MV-4-11 (cell line): ENCODE measurements around the gene CNOT6.
A peak's percentile ranks its signal among the peaks of the same experiment; 100 is the strongest.
"Not testable (repeated sequence)": the region's sequence is repeated elsewhere in the genome, so short reads cannot be mapped to it uniquely, and the experiment has no call there.

Experiments used
- DNase-seq: peaks from one replicate; lab custom pipeline; 2025; lab: John Stamatoyannopoulos, UW

The CNOT6 gene

DNA sequence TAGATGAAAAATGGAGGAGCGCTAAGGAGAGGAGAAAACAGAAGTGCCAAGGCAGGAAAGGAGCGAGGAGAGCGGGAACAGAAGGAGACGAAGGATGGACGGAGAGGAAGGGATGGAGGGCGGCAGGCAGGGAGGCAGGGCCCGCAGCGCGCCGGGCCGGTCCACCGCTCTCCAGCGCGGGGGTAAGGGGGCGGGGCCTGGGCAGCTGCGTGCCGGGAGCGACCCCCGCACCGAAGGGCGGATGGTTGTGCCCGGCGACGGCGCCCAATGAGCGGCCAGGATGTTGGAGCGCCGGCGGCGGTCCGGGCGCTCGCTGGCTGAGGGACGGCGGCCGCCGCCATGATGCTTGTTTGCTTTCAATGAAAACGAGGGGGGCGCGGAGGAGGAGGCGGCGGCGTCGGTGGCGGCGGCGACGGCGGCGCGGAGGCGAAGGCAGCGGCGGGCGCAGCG, at the start of gene CNOT6:
Gene CNOT6, plus strand, starts transcription at position 320 of the 450 bp plus-strand sequence. CDS start 34,898 bp downstream, outside the sequence.
- peak; percentile 85 for DNase-seq

DNA sequence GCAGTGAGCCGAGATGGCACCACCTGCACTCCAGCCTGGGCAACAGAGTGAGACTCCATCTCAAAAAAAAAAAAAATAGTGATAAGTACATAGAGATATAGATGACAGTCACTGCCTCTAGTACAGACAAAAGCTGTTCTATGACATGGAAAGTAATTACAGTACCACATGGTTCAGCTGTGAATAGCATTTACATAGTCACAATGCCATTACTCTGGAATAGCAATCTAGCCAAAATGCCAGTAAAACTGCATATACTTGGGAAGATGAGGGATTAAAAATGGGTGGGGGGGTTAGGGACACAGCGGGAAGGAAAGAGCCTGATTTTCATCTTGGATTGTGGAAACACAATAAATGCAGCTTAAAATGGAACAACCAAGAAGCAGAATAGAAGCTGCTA, 39.4 kb upstream of the CNOT6 start:
- no peak for DNase-seq

DNA sequence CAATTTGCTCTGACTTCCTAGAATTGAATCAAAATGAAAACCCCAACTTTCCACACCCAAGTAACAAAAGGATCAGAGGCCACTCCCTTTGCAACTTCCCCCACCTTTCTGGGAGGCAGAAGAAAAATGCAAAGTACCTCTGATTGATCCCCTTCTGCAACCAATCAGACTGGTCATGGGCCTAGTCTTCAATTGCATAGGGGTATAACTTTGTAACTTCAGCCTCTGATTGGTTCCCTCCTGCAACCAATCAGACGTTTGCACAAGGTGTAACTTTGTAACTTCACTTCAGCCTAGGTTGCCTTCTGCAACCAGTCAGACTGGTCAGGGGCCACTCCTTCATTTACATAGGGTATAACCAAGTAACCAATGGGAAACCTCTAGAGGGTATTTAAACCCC, 38.3 kb upstream of the CNOT6 start:
- no peak for DNase-seq

DNA sequence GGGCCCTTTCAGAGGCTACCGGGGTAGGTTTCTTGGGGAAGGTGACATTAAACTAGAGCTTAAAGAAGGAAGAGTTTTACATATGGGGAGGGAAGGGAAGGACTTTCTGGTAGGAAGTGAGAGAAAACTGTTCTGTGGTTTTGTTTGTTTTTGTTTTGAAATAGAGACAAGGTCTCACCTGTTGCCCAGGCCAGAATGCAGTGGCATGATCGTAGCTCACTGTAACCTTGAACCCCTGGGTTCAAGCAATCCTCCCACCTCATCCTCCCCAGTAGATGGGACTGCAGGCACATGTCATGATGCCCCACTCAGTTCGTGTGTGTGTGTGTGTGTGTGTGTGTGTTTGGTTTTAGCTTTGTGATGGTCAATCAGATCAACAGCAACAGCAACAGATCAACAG, 37.4 kb upstream of the CNOT6 start:
- no peak for DNase-seq

DNA sequence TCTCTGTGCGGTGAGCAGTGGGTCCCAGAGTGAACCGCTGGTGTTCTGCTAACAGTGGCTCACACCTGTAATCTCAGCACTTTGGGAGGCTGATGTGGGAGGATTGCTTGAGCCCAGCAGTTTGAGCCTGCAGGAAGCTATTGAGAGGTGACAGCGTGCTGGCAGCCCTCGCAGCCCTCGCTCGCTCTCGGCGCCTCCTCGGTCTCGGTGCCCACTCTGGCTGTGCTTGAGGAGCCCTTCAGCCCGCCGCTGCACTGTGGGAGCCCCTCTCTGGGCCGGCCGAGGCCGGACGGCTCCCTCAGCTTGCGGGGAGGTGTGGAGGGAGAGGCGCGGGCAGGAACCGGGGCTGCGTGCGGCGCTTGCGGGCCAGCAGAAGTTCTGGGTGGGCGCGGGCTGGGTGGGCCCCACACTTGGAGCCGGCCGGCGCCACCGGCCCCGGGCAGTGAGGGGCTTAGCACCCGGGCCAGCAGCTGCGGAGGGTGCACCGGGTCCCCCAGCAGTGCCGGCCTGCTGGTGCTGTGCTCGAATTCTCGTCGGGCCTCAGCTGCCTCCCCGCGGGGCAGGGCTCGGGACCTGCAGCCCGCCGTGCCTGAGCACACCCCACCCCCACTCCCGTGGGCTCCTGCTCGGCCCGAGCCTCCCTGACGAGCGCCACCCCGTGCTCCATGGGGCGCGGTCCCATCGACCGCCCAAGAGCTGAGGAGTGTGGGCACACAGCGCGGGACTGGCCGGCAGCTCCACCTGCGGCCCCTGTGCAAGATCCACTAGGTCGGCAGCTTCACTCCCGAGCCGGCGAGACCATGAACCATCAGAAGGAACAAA, 35.1 kb upstream of the CNOT6 start:
- DNase-seq, result not testable (repeated sequence)

DNA sequence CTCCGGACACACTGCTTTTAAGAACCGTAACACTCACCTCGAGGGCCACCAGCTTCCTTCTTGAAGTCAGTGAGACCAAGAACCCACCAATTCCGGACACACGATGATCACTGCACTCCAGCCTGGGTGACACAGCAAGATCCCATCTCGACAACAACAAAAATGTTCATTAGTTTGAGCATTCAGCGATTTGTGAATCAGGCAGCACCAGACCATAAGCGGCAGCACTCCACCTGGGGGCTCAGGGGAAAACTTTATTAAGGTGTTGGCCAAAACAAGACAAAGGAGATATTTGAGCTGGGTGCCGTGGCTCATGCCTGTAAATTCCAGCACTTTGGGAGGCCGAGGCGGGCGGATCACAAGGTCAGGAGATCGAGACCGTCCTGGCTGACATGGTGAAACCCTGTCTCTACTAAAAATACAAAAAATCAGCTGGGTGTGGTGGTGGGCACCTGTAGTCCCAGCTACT, 34.5 kb upstream of the CNOT6 start:
- not testable (repeated sequence) for DNase-seq

DNA sequence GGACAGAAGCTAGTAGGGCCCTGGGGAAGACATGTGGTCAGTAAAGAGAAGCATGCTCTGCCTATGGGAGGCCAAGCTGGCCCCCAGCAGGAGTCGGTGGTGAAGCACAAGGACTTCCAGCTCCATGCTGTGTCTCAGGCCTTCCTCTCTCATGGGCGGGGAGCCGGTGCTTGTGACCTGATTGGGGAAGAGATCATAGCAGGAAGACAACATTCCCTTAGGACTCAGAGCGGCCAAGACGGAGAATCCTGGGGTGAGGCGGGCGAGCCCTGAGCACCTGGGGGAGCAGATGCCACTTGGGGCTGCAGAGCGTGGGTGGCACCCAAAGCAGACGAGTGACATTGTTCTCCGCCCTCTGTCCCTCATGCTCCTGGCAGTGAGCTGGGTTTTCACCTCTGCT, 33.3 kb upstream of the CNOT6 start:
- no peak for DNase-seq

DNA sequence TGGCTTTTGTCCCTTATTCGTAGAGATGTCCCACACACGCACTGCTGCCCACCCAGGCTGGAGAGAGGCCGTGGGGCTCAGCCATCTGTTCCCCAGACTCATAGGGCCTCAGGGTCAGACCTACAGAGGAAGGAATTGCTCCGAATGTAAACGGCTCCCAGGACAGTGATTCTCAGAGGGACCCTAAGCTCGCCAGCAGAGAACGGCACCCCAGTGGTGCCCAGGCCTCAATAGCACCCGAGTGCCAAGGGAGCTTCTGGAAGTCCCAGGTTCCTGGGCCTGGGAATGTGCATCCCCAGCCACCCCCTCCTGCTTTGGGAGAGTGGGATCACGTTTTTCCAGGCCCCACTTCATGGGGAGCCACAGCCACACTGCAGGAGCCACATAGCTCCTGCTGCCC, 32.9 kb upstream of the CNOT6 start:
- DNase-seq, result no peak

DNA sequence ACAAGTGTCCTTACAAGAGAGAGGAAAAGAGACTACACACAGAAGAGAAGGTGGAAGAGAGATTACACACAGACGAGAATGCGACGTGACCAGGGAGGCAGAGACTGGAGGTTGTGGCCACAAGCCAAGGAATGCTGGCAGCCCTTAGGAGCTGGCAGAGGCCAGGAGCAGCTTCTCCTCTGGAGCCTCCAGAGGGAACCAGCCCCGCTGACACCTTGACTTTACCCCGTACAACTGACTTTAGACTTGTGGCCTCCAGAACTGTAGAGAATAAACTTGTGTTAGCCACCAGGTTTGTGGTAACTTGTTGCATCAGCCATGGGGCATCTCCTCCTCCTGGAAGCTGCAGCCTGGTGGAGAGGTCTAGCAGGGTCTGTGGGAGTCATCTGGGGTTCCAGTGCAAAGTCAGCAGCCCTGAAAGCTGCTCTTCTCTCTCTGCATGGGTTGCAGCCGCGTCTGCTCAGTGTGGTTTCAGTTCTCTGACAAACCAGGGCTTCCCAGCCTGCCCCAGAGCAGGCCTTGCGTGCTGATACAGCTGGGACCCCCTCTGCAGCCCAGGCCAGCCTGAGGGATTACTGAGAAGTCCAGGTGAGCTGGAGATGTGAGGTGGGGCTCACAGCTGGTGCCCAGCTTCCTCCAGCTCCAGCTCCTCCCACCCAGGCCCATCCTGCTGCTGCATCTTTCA, 30.8 kb upstream of the CNOT6 start:
- DNase-seq, result no peak

DNA sequence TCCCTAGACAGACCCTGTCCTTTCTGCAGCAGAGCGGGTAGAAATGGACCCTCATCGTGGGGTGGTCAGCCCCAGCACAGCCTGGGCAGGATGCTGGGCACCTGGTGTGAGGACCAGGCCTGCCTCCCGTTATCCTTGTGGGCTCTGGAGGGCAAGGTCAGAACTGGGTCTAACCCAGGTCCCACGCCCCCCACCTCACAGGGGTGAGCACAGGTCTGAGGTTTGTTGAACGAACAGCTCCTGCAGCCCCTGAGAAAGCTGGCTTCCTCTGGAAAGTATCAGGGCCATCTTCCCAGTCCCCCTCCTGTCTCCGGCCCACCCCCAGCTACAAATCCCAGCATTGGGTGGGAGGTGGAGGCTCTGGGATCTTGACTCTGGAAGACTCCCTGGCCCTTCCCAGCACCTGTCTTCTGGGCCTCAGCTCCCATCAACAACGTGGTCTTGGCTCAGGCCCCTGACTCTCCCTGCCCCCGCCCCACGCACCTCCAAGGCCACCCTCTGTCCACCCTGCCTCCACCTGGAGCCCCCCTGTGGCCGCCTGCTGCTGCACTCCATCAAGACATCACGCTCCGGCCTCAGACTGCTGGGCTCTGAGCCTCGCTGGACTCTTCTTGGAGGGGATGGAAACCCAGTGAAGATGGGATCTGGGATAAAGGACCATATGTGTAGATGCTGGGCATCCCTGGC, 30.1 kb upstream of the CNOT6 start:
- no peak for DNase-seq

DNA sequence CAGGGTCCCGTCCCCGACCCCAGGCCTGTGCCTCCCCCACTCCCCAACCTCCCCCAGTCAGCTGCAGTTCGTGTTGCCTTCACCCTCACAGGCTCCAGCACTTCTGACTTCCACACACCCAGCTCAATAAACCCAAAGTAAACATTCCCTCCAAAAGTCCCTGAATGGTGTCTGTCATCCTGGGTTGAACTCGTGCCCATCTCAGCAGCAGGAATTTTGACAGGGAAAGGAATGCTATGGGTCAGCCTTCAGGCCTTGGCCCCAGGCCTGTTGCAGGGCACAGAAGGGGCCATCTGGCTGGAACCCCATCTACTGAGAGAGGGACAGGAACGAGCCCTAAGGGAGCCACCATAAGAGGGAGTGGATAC, 29.6 kb upstream of the CNOT6 start:
- no peak for DNase-seq

DNA sequence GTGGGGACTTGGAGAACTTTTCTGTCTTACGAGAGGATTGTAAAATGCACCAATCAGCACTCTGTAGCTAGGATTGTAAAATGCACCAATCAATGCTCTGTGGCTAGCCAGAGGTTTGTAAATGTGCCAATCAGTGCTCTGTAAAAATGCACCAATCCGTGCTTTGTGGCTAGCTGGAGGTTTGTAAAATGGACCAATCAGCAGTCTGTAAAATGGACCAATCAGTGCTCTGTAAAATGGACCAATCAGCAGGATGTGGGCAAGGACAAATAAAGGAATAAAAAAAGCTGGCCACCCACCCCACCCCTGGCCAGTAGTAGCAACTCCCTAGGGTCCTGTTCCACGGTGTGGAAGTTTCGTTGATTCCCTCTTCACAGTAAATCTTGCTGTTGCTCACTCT, 29.1 kb upstream of the CNOT6 start:
- not testable (repeated sequence) for DNase-seq

DNA sequence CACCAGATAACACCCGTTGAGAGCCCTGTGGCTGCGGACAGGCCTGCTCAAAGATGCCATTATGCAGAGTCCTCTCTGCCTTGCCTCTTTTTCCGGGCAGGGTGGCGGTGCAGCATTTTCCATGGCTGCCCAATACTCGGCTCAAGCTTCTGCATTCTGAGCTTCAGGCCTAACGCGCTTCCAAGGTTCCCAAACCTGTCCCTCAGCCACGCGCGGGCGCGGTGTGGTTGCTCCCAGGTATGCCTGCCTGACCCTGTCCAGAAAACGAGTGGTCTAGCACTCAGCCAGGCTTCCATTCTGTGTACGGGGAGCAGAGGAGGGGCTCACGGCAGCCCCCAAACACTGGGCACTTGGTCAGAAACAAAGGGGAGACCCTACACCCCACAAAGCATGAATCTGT, 27.9 kb upstream of the CNOT6 start:
- no peak for DNase-seq

DNA sequence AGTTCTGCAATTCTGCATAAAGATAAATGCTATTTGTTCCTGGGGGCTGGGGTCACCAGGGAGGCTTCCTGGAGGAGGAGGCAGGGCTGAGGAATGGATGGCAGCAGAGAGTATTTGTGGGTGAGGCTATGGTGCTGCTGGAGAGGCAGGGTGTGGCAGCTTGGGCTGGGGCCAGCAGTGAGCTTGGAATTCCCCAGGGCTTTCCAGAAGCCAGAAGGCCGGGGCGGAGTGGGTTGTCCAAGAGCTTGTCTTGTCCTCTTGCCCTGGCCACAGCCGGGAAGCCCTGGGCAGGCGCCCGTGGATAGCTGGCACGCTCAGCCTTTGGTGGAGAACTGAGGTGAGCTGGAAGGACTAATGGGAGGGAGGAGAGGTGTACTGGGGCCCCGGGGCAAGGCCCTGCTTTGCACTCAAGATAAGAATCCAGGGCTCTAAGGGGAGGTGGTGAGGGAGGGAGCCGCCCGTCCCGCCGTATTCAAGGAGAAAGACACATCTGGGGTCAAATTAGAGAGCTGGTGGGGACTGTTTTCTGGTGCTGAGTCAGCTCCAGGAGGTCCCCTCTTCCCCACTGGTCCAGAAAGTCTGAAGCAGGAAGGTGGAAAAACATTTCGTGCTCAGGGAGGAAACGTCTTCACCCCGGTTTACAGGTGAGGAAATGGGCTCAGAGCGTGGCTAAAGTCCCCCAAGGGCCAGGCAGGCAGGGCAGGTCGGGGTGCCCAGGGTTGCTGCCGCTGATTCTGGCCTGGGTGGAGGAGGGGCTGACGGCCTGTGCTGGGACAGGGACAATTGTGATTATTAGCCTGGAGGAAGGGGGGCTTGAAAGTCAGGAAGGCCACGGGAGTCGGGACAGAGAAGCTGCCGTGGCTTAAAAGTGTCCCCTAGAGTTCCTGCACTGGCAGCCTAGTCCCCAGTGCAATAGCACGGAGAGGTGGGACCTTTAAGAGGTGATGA, 26.9 kb upstream of the CNOT6 start:
- DNase-seq, result no peak

DNA sequence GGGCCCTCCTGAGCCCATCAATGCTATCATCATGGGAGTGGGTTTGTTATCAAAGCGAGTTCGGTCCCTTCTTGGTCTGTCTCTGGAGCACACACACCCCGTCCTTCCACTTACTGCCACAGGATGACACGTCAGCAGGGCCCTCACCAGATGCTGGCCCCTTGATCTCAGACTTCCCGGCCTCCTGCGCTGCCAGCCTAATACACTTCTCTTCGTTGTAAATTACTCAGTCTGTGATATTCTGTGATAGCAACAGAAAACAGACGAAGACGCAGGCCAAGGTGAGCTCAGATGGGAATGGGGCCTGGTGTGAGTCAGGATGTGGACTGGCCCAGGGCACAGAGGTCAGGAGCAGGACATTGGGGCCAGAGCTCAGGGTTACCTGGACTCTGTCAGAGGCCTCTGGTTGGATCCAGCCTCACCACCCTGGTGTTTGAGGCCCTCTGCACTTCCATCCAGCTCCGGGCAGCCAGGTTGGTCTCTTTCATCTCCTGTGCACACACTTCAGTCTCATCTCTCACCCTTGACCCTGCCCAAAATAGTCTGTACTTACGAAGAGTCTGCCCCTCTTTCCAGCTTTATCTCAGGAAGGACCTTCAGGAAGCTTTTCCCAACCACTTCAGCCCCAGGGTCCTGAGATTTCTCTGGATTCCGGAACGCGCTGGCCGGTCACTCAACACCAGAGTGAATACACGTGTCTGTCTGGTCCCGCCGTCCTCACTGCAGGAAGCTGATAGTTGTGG, 26.0 kb upstream of the CNOT6 start:
- no peak for DNase-seq

DNA sequence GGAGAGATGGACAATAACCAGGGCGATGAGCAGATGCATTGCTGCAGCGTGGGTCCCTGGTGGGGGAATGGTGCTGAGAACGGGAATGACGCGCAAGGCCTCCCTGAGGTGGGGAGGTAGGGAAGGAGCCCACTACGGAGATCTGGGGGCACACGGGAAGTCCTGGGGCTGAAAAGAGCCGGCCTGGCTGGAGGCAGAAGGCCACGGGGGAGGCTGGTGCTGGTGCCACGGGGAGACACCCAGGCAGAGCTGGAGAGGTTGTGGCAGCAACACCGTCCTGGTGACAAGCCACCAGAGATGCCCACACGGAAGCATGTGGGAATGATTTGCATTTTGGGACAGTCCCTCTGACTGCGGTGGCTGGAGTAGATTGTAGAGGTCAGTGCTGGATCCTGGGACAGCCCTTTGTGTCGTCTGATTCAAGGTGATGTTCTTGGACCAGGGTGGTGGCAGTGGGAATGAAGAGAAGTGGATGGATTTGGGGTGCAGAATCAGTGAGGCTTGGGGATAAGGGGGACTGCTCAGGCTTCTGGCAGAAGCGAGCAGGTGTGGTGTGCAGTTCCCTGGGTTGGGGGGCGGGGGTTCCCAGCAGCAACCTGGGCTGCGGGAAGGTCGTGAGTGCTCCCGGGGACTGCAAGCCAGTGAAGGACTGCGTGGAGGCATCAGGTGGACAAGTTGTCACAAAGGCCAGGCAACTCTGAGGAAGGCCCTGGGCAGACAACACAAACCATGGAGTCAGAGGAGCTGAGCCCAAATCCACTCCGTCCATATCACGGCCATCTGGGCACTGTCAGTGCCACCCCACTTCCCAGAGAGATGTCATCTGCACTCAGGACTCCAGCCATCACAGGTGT, 25.2 kb upstream of the CNOT6 start:
- no peak for DNase-seq

DNA sequence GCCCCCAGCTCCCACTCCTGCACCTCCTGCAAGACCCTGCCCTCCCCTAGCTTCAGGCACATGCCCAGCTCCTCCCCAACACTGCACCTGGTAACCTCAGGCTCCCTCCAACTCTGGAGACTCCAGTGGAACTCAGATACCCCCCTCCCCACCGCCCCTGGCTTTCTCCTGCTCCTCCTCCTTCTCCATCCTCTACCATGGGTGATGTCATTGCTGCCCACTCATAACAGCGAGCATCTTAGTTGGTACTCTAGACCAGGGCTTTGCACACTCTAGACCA, 24.7 kb upstream of the CNOT6 start:
- DNase-seq, result no peak

DNA sequence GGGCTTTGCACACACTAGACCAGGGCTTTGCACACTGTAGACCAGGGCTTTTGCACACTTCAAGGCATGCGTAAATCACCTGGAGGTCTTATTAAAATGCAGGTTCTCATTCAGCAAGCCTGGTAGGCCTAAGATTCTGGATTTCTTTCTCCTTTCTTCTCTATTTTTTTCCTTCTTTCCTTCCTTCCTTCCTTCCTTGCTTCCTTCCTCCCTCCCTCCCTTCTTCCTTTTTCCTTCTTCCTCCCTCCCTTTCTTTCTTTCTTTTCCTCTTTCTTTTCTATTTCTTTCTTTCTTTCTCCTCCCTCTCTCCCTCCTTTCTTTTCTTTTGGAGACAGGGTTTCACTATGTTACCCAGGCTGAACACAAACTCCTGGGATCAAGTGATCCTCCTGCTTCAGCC, 24.3 kb upstream of the CNOT6 start:
- DNase-seq, result no peak

DNA sequence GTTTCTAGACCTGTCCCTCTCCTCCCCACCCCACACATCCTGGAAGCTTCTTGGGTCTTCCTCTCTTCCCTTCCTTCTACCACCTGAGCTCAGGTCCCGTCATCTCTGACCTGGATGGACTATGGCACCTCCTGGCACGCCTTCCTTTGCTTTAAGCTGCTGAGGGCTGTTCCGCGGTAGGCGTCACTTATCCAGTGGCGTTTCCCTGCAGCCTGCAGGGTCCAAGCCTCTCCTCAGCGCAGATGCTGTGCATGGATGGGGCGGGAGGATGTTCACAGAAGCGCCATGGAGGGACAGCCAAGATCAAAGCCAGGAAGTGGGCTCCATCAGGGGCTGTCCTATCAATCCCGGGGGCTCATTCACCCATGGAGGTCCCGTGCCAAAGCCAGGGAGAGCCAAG, 23.8 kb upstream of the CNOT6 start:
- no peak for DNase-seq

DNA sequence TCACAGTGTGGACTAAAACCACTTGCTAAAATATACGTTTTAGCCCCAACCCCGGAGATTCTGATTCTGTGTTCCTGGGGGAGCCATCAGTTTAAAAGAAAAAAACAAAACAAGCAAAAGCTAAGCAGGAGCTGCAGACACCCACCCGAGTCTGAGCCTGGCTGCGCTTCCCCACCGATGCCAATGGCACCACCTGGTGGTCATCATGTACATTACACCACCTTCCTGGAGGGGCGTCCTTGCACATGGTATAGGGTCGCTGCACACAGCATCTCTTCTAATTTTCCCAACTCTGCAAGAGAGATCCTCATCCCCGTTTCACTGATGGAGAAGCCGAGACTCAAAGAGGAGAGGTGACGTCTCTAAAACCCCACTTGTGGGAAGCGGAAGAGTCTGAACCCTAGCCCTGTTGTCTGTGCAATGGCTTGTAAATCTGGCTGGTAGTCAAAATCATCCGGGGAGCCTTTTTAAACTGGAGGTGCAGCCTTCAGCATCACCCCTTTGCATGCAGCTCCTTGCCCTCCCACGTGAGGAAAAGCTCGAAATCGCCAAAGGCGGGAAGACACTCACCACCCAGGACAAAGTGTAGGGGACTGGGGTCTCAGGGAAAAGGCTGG, 23.1 kb upstream of the CNOT6 start:
- peak; percentile 25 for DNase-seq
